ENCODE data around the gene ADM2. TPM values are rescaled to one million over a fixed set of nuclear protein-coding genes. Genes with fewer than 3 reads are reported as not detected.

Gene ADM2
- total RNA-seq, 4 donors from 2014 or later = not detected

- Histone ChIP-seq H3K36me3 (peaks cover 0 to 2% (median 0%) of the 10 kb centered on the region in 3 donors), H3K27me3 (no peaks in the 10 kb centered on the region), H3K9me3 (no peaks in the 10 kb centered on the region), H3K4me3 (peak overlapping the region in 1 of 4 donors; percentile 72), H3K27ac (no peak overlapping the region), H3K4me1 (peaks cover 5 to 62% (median 57%) of the 10 kb centered on the region in 4 donors)
- WGBS, 2 donors = 77 to 82% methylated on average over 6 of the region's 6 CpGs
- DNase-seq (ENCODE audit: low spot score in 2 of 2) = no peak
- no peak for TF ChIP-seq EP300 (IDR thresholded peaks at IDR 0.05)
- TF ChIP-seq CTCF (IDR thresholded peaks at IDR 0.05) = peak in 2 of 5 experiments; percentile 17 to 25
- TF ChIP-seq POLR2A (IDR thresholded peaks at IDR 0.05) = no peak
Measured at GRCh38 chr22:50473088-50473487, 8.3 kb upstream of the ADM2 start.

- H3K9me3 ChIP-seq = no peaks in the 10 kb centered on the region
- DNase-seq (ENCODE audit: low spot score in 2 of 2) = no peak
- H3K27me3 ChIP-seq = no peaks in the 10 kb centered on the region
- H3K27ac ChIP-seq = peak overlapping the region in 3 of 4 donors; percentile 75 to 90 (median 88)
- peak overlapping the region; percentile 56 to 83 (median 77) for H3K4me3 ChIP-seq
- TF ChIP-seq EP300 (IDR thresholded peaks at IDR 0.05) (no peak), POLR2A (IDR thresholded peaks at IDR 0.05) (no peak), CTCF (IDR thresholded peaks at IDR 0.05) (no peak)
- peaks cover 5 to 56% (median 53%) of the 10 kb centered on the region in 4 donors for H3K4me1 ChIP-seq
- WGBS, 2 donors = 1 to 5% methylated on average over 23 to 47 of the region's 62 CpGs
- no peaks in the 10 kb centered on the region for H3K36me3 ChIP-seq
Measured at GRCh38 chr22:50473855-50474671, 7.3 kb upstream of the ADM2 start.

GRCh38 chr22:50474710-50475651 is 6.4 kb upstream of the ADM2 start, which contains the start of gene SBF1:
Gene SBF1, minus strand, starts transcription at chr22:50475035. Its CDS starts 195 bp downstream, at chr22:50474840.
- Histone ChIP-seq H3K27ac (peak within 1 kb of the TSS; percentile 68 to 90 (median 82)), H3K27me3 (peaks cover 0 to 2% of the 10 kb centered on the region in 2 donors), H3K4me3 (peak within 1 kb of the TSS; percentile 56 to 83 (median 77)), H3K4me1 (peaks cover 5 to 47% (median 44%) of the 10 kb centered on the region in 4 donors), H3K9me3 (no peaks in the 10 kb centered on the region), H3K36me3 (no peaks in the 10 kb centered on the region)
- TF ChIP-seq CTCF (IDR thresholded peaks at IDR 0.05) (peak in 1 of 5 experiments; percentile 18), EP300 (IDR thresholded peaks at IDR 0.05) (peak in 1 of 2 donors; percentile 51), POLR2A (IDR thresholded peaks at IDR 0.05) (peak; percentile 79 to 93)
- 4 to 28% methylated on average over 6 to 20 of the region's 97 CpGs for WGBS, 2 donors
- DNase-seq (ENCODE audit: low spot score in 2 of 2) = peak; percentile 83 to 89

- TF ChIP-seq CTCF (IDR thresholded peaks at IDR 0.05) (no peak), POLR2A (IDR thresholded peaks at IDR 0.05) (no peak), EP300 (IDR thresholded peaks at IDR 0.05) (no peak)
- Histone ChIP-seq H3K27me3 (peaks cover 0 to 8% of the 10 kb centered on the region in 2 donors), H3K27ac (peak overlapping the region in 1 of 4 donors; percentile 90), H3K9me3 (no peaks in the 10 kb centered on the region), H3K4me1 (peaks cover 5 to 41% (median 37%) of the 10 kb centered on the region in 4 donors), H3K36me3 (no peaks in the 10 kb centered on the region), H3K4me3 (peak overlapping the region; percentile 34 to 83 (median 54))
- 89 to 95% methylated on average over 6 of the region's 6 CpGs for WGBS, 2 donors
- DNase-seq (ENCODE audit: low spot score in 2 of 2) = no peak
Measured at GRCh38 chr22:50475652-50476002, 5.7 kb upstream of the ADM2 start.
